GM21717 (cell line): Measurements from ENCODE around the gene TMEM270.
"Not testable (repeated sequence)": the region's sequence is repeated elsewhere in the genome, so short reads cannot be mapped to it uniquely, and the experiment has no call there.

ENCODE experiments used
- ATAC-seq: cut with Tn5 transposase; IDR thresholded peaks from one replicate; pipeline ENCODE4 v1.9.1; 2021; ENCODE audit warnings: mild to moderate bottlenecking, moderate library complexity; ENCODE audit not compliant: unreplicated experiment

TMEM270 gene

GRCh38 chr7:73831834-73832651 lies 28.9 kb upstream of the TMEM270 start:
- no peak for ATAC-seq

- ATAC-seq, result no peak
Observed at GRCh38 chr7:73832806-73833205, 28.2 kb upstream of the TMEM270 start.

- ATAC-seq, result no peak
Observed at GRCh38 chr7:73833251-73833919, 27.6 kb upstream of the TMEM270 start.

GRCh38 chr7:73834626-73835191 lies 26.2 kb upstream of the TMEM270 start:
- ATAC-seq, result no peak

- not testable (repeated sequence) for ATAC-seq
Observed at GRCh38 chr7:73837167-73837566, 23.8 kb upstream of the TMEM270 start.

- ATAC-seq, result no peak
Observed at GRCh38 chr7:73838642-73839041, 22.3 kb upstream of the TMEM270 start.

GRCh38 chr7:73839290-73839689 lies 21.7 kb upstream of the TMEM270 start:
- no peak for ATAC-seq

GRCh38 chr7:73839743-73840714 lies 20.9 kb upstream of the TMEM270 start:
- no peak for ATAC-seq

GRCh38 chr7:73840715-73841379 lies 20.1 kb upstream of the TMEM270 start:
- ATAC-seq, result no peak

- no peak for ATAC-seq
Observed at GRCh38 chr7:73841689-73842066, 19.3 kb upstream of the TMEM270 start.

GRCh38 chr7:73842067-73842976 lies 18.6 kb upstream of the TMEM270 start, which contains the start of gene METTL27:
Gene METTL27 (minus strand): TSS chr7:73842516. CDS start chr7:73842140, 376 bp downstream.
- peak; percentile 79 for ATAC-seq

GRCh38 chr7:73844131-73844547 lies 16.8 kb upstream of the TMEM270 start:
- no peak for ATAC-seq

GRCh38 chr7:73844848-73845460 lies 16.0 kb upstream of the TMEM270 start:
- ATAC-seq, result no peak

- not testable (repeated sequence) for ATAC-seq
Observed at GRCh38 chr7:73845701-73846195, 15.2 kb upstream of the TMEM270 start.

- no peak for ATAC-seq
Observed at GRCh38 chr7:73847941-73848723, 12.8 kb upstream of the TMEM270 start.

- no peak for ATAC-seq
Observed at GRCh38 chr7:73850781-73851207, 10.2 kb upstream of the TMEM270 start.
